H7 (cell line): ENCODE data around the gene GALR2. TPM values are rescaled to one million over a fixed set of nuclear protein-coding genes. Genes with fewer than 3 reads are reported as not detected.

ENCODE experiments used
- DNase-seq: peaks from one replicate; pipeline ENCODE4 v3.0.0; 2012
- H3K27me3 ChIP-seq: 2 replicates; pipeline ENCODE4 v1.6.0; 2011; ENCODE audit warnings: mild to moderate bottlenecking, low read length; ENCODE audit not compliant: control insufficient read depth, insufficient read depth
- H3K36me3 ChIP-seq: replicated peaks from 2 replicates; pipeline ENCODE4 v1.5.1; 2011; ENCODE audit warnings: low read length; ENCODE audit not compliant: control insufficient read depth, insufficient read depth
- H3K4me3 ChIP-seq: 2 replicates; pipeline ENCODE4 v1.5.1; 2011; ENCODE audit warnings: low read depth, mild to moderate bottlenecking, control low read depth, low read length, moderate library complexity; ENCODE audit not compliant: insufficient read depth
- total RNA-seq: library from RNA; depleted of rRNA; stranded (reverse); fragments of >200 nt; shearing (Covaris generic); gene quantifications from 2 replicates; pipeline ENCODE4 v1.2.3, GENCODE V29; 2014

GALR2 gene
- total RNA-seq, 1 experiment from 2014 or later: 2.0 TPM

DNA sequence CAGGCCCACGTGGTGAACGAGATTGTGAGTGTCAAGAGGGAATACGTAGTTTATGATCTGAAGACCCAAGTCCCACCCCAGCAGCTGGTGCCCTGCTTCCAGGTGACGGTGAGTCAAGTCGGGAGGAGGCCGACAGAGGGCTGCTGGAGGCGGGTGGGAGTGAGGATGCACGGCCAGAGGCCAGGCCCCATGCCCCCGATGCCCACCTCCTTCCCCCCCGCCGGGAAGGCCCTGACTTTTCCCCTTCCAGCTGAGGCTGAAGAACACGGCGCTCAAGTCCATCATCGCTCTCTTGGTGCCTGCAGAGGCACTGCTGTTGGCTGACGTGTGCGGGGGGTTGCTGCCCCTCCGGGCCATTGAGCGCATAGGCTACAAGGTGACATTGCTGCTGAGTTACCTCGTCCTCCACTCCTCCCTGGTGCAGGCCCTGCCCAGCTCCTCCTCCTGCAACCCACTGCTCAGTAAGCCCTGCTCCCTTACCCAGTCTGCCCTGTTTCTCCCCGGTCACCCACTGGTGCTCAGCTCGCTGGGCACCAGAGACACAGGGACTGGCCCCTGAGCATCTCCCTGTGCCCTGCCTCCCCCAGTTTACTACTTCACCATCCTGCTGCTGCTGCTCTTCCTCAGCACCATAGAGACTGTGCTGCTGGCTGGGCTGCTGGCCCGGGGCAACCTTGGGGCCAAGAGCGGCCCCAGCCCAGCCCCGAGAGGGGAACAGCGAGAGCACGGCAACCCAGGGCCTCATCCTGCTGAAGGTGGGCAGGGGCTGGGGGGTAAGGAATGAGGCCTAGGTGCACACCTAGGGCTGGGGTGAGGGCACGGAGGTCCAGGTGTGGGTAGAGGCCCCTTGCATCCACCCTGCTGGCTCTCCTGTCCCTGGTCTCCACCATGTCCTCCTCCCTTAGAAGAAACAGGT is 7.0 kb downstream of the GALR2 start:
- peak; percentile 72 for DNase-seq
- peaks cover 21% of the 10 kb centered on the region for H3K36me3 ChIP-seq
- H3K27me3 ChIP-seq: peaks cover 32% of the 10 kb centered on the region
- H3K4me3 ChIP-seq: no peak overlapping the region

DNA sequence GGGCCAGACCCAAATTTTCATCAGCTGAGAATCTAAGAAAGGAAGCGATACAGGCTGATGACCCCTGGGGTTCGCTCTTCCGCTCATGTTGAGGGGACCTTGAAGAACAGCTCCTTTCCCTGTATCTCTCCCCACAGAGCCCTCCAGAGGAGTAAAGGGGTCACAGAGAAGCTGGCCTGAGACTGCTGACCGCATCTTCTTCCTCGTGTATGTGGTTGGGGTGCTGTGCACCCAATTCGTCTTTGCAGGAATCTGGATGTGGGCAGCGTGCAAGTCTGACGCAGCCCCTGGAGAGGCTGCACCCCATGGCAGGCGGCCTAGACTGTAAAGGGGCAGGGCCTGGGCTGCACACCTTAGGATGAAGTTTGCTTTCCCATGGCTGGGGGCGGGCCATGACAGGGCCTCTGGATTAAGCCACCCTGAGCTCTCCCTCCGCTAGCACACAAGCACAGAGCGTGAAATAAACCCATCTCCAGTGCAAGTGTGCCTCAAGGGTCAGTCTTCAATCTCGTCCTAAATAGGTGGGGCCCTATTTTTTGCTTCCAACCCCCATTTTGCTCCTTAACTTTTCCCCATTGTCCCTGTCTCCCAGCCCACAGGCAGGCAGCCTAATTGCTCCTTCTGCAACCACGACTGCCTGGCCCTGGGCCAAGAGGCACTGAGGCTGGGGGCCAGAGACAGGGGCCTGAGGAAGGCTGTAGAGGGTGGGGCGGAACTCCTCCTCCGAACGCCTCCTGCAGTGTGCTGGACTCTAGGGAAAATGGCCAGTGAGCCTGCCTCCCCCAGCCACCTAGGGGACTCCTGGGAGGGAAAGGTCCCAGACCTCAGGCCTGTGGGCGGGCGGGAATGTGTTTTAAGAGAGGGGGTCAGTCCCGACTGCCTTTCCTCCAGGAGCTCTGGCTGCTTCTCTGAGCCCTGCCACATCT is 8.0 kb downstream of the GALR2 start:
- Histone ChIP-seq H3K27me3 (peaks cover 22% of the 10 kb centered on the region), H3K36me3 (peaks cover 27% of the 10 kb centered on the region), H3K4me3 (no peak overlapping the region)
- peak; percentile 58 for DNase-seq

DNA sequence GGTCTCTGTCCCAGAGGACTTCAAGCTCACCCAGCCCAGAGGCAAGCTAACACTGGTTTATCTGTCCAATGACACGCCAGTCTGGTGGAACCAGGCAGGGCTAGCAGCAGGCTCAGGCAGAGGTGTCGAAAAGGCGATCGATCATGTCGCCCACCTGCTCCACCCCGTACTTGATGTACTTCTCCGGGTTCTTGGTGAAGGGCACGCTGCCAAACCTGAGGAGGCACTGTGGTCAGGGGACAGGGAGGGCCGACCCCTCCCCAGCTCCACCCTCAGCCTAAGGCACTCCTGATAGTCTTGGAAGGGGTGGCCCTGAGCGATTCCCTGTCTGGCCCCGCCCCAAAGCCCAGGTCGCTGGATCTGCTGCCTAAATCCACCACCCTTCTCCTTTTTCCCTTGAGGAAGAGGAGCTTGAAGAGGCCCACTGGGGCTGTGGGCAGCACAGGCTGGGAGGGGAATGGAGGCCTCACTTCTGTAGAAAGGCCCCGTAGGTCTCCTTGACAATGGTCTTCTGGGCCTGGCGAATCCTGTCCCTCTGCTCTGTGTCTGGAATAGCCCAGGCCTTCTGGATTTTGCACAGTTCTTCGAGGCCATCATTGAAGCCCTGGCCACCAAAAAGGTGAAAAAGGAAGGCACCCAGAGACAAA is 9.1 kb downstream of the GALR2 start:
- H3K36me3 ChIP-seq: peaks cover 29% of the 10 kb centered on the region

GRCh38 chr17:76085066-76085730 is 10.6 kb downstream of the GALR2 start:
- DNase-seq: peak; percentile 44
- H3K36me3 ChIP-seq: peaks cover 33% of the 10 kb centered on the region
- H3K4me3 ChIP-seq: no peak overlapping the region
- H3K27me3 ChIP-seq: no peaks in the 10 kb centered on the region

More for the DNA sequence above, 9.1 kb downstream of the GALR2 start:
- H3K4me3 ChIP-seq: no peak overlapping the region
- H3K27me3 ChIP-seq: peaks cover 13% of the 10 kb centered on the region
- DNase-seq: peak; percentile 30

- DNase-seq: peak; percentile 26
- Histone ChIP-seq H3K4me3 (no peak overlapping the region), H3K36me3 (peaks cover 33% of the 10 kb centered on the region), H3K27me3 (no peaks in the 10 kb centered on the region)
Measured at GRCh38 chr17:76085731-76086366, 11.3 kb downstream of the GALR2 start.

GRCh38 chr17:76086384-76086783 is 11.8 kb downstream of the GALR2 start:
- H3K36me3 ChIP-seq: peaks cover 33% of the 10 kb centered on the region
- no peaks in the 10 kb centered on the region for H3K27me3 ChIP-seq
- no peak overlapping the region for H3K4me3 ChIP-seq
- DNase-seq: peak; percentile 36

GRCh38 chr17:76087531-76087930 is 12.9 kb downstream of the GALR2 start:
- Histone ChIP-seq H3K27me3 (no peaks in the 10 kb centered on the region), H3K36me3 (peaks cover 33% of the 10 kb centered on the region)
- DNase-seq: peak; percentile 33

DNA sequence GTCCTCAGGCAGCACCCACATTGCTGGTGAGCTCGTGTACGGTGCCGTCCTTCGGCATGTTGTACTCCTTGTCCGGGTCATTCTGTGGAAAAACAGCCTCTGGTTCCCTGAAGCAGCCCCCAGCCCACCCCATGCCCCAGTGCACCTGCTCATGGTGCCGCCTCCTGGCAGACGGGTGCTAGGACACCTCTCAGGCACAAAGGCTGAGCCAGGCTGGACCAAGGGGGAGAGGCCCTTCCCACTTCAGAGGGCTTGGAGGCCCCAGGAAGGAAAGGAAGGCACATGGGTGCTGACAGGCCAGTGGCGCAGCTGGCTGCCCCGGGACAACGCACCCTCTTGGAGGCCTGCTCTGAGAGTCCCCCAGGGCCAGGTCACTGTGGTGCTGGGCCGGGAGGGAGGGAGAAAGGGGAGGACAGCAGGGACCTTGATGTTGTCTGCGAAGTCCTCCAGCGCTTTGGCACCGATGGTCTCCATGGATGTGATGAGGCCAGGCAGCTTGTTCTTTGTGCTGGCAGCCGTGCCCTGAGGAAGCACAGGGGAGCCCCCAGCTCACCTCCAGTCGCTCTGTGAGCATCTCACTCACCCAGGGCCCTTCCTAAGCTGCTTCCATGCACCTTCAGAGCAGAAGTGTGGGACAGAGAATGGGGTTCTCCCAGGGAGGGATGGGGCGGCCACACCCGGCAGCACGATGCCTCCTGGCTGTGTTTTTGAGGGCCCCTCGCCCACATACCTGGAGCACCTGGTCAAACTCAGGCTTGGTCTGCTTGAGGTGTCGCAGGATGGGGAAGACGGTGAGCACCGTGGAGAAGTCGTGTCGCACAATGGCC is 13.7 kb downstream of the GALR2 start:
- no peak overlapping the region for H3K4me3 ChIP-seq
- peak; percentile 91 for DNase-seq
- H3K36me3 ChIP-seq: peaks cover 33% of the 10 kb centered on the region
- H3K27me3 ChIP-seq: no peaks in the 10 kb centered on the region

More at GRCh38 chr17:76087531-76087930, 12.9 kb downstream of the GALR2 start:
- H3K4me3 ChIP-seq: no peak overlapping the region

- Histone ChIP-seq H3K4me3 (no peak overlapping the region), H3K27me3 (no peaks in the 10 kb centered on the region), H3K36me3 (peaks cover 32% of the 10 kb centered on the region)
- DNase-seq: peak; percentile 32
Measured at GRCh38 chr17:76088868-76089576, 14.4 kb downstream of the GALR2 start.

GRCh38 chr17:76089680-76090516 is 15.3 kb downstream of the GALR2 start:
- peak; percentile 37 for DNase-seq
- Histone ChIP-seq H3K36me3 (peaks cover 33% of the 10 kb centered on the region), H3K4me3 (no peak overlapping the region), H3K27me3 (no peaks in the 10 kb centered on the region)

DNA sequence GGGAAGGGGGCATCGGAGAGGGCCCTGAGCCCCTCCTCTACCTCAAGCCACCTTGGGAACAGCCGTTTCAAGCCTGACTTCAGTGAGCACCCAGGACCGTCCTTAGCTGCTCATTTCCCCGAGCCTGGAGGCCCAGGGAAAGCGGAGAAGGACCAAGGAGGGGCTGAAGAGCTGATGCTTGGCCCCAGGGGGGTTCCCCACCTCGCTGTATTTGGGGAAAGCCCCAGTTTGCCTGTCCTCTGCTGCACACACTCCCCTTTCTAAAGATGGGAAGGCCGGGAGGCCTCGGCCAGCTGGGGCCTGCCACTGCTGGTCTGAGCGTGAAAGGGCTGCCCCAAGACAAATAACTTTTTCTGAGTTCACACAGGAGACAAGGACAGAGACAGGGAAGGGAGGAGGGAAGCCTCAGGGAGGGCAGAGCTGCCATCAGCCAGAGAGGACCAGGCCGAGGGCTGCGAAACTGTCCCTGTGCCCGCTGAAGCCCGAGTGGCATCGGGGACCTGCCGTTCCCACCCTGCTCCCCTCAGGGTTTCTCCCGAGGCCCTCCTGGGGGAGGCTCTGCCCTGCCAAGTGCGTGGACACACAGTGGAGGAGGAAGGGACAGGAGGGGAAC is 16.0 kb downstream of the GALR2 start:
- peaks cover 27% of the 10 kb centered on the region for H3K36me3 ChIP-seq
- no peaks in the 10 kb centered on the region for H3K27me3 ChIP-seq
- DNase-seq: peak; percentile 36
- H3K4me3 ChIP-seq: no peak overlapping the region
